DMS153 treated with DMSO at 0.1 percent for 48 hours (cell line): ENCODE data around the gene ENPP7.
A peak's percentile ranks its signal among the peaks of the same experiment; 100 is the strongest.

Source experiments
- DNase-seq: peaks from one replicate; lab custom pipeline; 2025; ENCODE audit not compliant: unreplicated experiment; lab: John Stamatoyannopoulos, UW

ENPP7 gene

DNA sequence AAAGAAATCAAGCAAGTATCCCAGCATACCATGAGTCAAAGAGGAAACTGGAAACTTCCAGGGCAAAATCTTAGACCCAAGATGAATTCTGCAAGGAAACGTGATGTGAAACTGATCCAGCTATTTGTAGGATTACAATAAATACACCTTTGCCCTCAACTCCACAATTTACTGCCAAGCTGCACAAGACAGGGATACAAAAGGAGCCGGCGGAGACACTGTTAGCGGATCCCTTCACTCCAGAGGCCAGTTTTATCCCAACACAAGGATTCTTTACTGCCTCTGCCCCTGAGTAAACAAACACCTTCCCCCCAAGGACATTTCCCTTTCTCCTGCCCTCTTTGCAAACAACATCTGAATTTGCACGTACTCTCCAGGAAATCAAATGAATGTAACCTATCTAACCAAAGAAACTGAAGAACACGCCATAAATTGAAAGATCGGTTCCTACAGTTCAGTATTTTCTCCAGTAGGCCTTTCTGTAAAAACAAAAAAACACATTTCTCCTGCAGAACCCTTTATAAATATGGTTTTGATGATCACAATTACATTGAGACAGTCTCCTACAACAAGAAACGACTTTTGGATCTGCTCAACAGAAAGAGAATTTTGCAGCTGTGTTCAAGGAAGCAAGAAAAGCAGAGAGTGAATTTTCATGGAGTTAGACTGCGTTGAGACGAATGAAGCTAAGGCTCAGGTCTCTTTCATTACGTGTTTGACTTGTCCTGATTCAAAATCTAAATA is 45.8 kb downstream of the ENPP7 start:
- no peak for DNase-seq

- no peak for DNase-seq
These were observed 46.6 kb downstream of the ENPP7 start for GRCh38 chr17:79777120-79777893.

- DNase-seq, result peak; percentile 40
These were observed 47.3 kb downstream of the ENPP7 start, which contains the start of gene CBX2 for GRCh38 chr17:79777894-79778503. TSS of gene CBX2 (plus strand) at chr17:79778148. CDS start at chr17:79778236, 88 bp downstream.

DNA sequence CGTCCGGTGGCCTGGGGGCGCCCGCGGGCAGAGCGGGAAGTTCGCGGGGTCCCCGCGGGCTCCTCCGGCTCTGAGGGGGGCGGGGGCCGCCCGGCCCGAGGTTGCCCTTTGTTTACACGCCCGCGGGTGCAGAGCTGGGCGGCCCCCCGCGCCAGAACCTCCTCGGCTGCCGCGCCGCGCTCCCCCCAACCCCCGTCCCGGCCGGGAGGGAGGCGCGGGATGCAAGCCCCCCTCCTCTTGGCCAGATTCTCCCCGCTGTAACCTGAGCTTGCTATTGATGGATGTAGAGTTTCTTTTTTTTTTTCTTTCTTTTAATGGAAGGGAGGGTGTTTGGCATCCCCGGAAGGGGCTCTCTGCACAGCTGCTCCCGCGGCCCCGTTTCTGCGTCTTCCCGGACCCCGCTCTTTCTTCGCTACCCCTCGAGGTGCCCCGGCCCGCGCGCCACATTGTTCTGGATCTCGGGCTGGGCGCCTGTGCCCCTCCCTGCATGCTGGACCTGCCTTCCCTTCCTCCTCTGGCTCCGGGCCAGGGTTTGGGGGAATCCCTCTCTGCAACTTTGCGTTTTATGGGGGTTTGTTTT is 47.9 kb downstream of the ENPP7 start:
- no peak for DNase-seq

DNA sequence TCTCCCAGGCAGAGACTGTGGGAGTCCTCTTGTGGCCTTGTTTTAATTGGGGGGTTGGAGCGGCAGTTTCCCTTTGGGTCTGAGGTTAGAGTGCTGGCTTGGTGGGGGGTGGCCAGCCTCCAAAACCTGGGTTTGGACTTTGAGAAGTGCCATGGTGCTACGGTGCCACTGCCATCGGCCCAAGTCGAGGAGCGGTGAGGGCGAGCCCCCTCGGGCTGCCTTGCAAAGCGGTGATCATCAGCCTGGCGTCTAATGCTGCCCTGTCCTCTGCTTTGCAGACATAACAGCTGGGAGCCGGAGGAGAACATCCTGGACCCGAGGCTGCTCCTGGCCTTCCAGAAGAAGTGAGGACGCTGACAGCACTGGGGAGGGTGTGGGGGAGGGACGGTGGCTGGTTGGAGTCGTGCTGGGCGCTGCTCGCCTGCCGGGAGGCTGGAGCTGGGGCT is 48.4 kb downstream of the ENPP7 start:
- DNase-seq, result no peak

GRCh38 chr17:79779661-79780365 is 49.1 kb downstream of the ENPP7 start:
- DNase-seq, result no peak

- DNase-seq, result no peak
These were observed 50.4 kb downstream of the ENPP7 start for GRCh38 chr17:79781012-79781650.

DNA sequence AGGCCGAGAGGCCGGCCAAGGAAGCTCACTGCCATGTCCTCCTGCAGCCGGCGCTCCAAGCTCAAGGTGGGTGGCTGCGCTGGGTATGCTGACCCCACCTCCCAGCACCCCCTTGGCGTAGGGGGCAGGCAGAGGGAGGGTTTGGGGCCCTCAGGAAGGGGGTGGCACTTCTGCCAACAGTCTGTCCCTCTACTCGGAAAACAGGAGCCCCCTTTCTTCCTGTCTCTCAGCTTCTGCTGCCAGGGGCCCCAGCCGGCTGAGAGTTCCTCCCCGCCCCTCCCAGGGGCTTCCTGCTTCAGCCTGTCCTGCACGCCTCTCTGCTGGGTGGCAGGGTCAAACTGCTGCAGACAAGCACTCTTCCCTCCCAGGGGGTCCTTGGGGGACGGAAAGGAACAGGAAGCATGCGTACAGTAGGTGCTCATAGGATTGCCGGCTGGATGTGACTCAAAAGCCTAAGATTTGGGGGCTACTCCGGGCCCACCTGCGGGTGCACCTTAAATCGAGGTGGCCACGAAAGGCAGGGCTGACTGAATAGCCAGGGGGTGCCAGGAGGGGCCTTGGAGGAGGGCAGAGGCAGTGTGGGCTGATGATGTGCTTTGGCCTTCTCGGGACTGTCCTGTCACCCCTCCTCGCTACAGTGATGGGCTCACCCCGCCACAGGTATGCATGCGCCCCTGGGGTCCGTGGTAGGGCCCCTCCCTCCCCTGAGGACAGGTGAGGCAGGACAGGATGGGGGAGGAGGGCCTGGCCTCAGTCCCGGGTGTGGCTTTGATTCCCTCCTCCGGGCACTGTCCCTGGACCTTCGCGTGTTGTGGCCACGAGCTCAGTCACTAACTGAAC is 51.2 kb downstream of the ENPP7 start:
- no peak for DNase-seq

DNA sequence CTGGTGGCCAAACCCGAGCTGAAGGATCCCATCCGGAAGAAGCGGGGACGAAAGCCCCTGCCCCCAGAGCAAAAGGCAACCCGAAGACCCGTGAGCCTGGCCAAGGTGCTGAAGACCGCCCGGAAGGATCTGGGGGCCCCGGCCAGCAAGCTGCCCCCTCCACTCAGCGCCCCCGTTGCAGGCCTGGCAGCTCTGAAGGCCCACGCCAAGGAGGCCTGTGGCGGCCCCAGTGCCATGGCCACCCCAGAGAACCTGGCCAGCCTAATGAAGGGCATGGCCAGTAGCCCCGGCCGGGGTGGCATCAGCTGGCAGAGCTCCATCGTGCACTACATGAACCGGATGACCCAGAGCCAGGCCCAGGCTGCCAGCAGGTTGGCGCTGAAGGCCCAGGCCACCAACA is 53.1 kb downstream of the ENPP7 start:
- no peak for DNase-seq

DNA sequence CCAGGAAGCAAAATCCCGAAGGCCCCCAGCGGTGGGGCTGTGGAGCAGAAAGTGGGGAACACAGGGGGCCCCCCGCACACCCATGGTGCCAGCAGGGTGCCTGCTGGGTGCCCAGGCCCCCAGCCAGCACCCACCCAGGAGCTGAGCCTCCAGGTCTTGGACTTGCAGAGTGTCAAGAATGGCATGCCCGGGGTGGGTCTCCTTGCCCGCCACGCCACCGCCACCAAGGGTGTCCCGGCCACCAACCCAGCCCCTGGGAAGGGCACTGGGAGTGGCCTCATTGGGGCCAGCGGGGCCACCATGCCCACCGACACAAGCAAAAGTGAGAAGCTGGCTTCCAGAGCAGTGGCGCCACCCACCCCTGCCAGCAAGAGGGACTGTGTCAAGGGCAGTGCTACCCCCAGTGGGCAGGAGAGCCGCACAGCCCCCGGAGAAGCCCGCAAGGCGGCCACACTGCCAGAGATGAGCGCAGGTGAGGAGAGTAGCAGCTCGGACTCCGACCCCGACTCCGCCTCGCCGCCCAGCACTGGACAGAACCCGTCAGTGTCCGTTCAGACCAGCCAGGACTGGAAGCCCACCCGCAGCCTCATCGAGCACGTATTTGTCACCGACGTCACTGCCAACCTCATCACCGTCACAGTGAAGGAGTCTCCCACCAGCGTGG is 53.7 kb downstream of the ENPP7 start:
- no peak for DNase-seq

- DNase-seq, result no peak
These were observed 54.5 kb downstream of the ENPP7 start for GRCh38 chr17:79785017-79785899.

DNA sequence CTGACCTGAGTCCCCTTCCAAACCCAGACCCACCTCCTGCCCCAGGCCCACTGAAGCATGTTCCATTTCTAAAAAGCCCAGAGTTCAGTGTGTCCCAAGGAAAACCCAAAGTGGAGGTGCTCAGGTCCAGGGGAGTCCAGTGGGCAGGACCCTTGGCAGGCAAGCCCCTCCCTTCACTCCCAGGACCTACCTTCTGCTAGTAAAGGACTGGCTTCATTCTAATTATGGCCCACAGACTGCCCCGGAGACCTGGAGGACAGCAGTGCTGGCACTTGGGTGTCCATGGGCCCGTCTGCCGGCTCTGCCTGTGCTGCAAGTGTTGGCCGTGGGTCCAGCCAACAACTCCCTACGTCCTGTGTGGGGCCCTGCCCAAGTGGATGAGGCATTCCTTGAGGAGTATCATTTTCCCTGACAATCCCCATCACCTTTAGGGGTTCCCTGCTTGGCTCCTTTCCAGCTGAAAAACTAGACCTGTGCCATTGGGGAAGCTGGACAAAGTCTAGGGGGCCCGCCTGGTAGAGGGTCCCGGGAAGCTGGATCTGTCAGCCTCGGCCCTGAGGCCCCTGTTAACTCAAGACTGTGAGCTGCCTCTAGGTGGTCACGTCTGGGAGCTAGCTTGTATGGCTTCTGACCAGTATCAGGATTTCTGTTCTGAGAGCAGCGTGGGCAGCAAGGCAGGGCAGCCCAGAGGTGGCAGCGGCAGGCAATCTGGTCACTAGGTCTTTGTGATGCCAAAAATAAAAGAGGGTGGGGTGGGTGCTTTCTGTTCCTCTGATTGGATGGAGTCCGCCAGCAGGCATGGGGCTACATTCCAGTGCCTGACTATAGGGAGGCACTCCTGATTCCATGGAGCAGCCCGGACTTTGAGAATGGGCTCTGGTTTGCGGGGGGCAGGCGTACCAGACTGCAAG is 55.4 kb downstream of the ENPP7 start:
- no peak for DNase-seq

DNA sequence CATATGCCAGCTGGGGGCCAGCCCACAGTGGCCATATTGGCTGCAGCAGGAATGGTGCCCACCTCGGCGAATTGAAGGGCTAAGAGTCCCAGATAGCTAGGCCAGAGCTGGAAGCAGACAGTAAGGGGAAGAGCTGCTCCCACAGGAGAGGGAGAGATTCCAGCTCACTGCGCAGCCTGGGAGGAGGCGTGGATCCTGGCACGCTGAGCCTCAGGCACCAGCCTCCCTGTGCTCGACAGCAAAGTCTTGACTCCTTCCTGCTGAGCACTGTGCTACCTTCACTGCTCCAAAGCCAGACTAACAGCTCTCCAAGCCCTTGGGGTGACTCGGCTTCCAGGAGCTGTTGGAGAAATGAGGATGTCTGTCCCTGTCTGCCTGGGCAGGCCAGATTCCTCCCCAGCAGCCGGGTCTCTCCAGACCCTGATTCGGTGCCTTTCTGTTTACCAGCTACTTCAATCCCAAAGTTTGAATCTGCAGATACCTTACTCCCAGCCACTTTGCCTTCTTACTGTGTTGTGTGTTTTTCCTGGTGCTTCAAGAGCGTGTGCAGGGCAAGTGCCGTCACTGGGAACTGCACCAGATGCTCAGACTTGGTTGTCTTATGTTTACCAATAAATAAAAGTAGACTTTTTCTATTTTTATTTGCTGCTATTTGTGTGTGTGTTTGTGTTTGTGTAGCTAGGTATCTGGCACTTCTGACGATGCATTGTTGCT is 56.3 kb downstream of the ENPP7 start:
- no peak for DNase-seq

DNA sequence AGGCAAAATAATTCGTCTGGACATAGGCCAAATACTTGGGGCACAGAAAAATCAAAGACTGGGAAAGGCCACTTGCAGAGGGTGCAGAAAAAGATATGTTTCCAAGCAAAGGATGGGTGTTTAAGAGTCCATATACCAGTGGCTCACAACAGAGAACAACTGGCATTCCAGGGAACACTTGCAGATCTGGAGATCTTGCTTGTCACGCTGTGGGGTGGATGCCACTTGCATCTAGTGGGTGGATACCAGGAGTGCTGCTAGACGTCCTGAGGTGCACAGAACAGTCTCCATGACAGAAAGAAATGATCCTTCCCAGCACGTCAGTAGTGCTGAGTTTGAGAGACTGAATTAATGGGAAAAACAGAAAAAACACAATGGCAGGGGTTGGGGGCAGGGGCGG is 57.7 kb downstream of the ENPP7 start:
- no peak for DNase-seq

- DNase-seq, result no peak
These were observed 58.5 kb downstream of the ENPP7 start for GRCh38 chr17:79788989-79789942.
